K562 (cell line): Measurements from ENCODE around the gene KRTAP4-6.

Experiments
- BACH1 ChIP-seq: fragments of 200-800 bp; sonication (Bioruptor generic); IDR thresholded peaks from 2 replicates; pipeline ENCODE4 v1.6.1; 2016; ENCODE audit warnings: missing genetic modification characterization, missing compliant biosample characterization
- CTCF ChIP-seq, 3 experiments: IDR thresholded peaks in 2 of 3; conservative IDR thresholded peaks in 1 of 3; 2 replicates each; pipeline ENCODE4 v1.5.1; 2011 to 2012; ENCODE audit warnings: low read length in 3 of 3, mild to moderate bottlenecking in 3 of 3, control low read depth in 2 of 3, improper control_type of control experiment in 1 of 3, inconsistent platforms in 1 of 3, low read depth in 1 of 3, mixed read lengths in 1 of 3, moderate library complexity in 1 of 3; ENCODE audit not compliant: insufficient read depth in 2 of 3
- EZH2 ChIP-seq: IDR thresholded peaks from 2 replicates; pipeline ENCODE4 v1.6.1; 2012; ENCODE audit warnings: low read depth, mild to moderate bottlenecking, inconsistent platforms, low read length, borderline replicate concordance
- GABPA ChIP-seq: fragments of 200-800 bp; sonication (Bioruptor generic); conservative IDR thresholded peaks from 2 replicates; pipeline ENCODE4 v1.6.1; 2016; ENCODE audit warnings: low read depth, missing genetic modification characterization, missing compliant biosample characterization
- IRF1 ChIP-seq: sonication (generic); formaldehyde crosslinking; IDR thresholded peaks from 2 replicates; pipeline ENCODE4 v1.8.0; 2022; ENCODE audit warnings: missing genetic modification reagents, mild to moderate bottlenecking, borderline replicate concordance
- IRF2 ChIP-seq: sonication (generic); formaldehyde crosslinking; IDR thresholded peaks from 2 replicates; pipeline ENCODE4 v1.8.1; 2022; ENCODE audit warnings: mild to moderate bottlenecking, missing genetic modification reagents
- MAFK ChIP-seq: IDR thresholded peaks from 2 replicates; pipeline ENCODE4 v1.6.1; 2011; ENCODE audit warnings: low read length, improper control_type of control experiment
- NFIC ChIP-seq: fragments of 450-650 bp; IDR thresholded peaks from 2 replicates; pipeline ENCODE4 v1.6.1; 2017; ENCODE audit warnings: mild to moderate bottlenecking, inconsistent platforms
- SMAD1 ChIP-seq: fragments of 150-350 bp; IDR thresholded peaks from 2 replicates; pipeline ENCODE4 v1.6.1; 2014; ENCODE audit warnings: low read length, low read depth; ENCODE audit not compliant: partially characterized antibody
- STAT6 ChIP-seq: sonication (generic); formaldehyde crosslinking; IDR thresholded peaks from 2 replicates; pipeline ENCODE4 v1.8.1; 2023; ENCODE audit warnings: mild to moderate bottlenecking, missing genetic modification reagents
- TGIF2 ChIP-seq: sonication (generic); formaldehyde crosslinking; IDR thresholded peaks from 2 replicates; pipeline ENCODE4 v1.8.1; 2022; ENCODE audit warnings: mild to moderate bottlenecking, missing genetic modification reagents, moderate library complexity
- ZBTB17 ChIP-seq: fragments of 450-650 bp; formaldehyde crosslinking; IDR thresholded peaks from 2 replicates; pipeline ENCODE4 v1.4.0; 2020; ENCODE audit warnings: mild to moderate bottlenecking
- ZBTB33 ChIP-seq: sonication (generic); formaldehyde crosslinking; IDR thresholded peaks from 2 replicates; pipeline ENCODE4 v1.8.1; 2023; ENCODE audit warnings: mild to moderate bottlenecking, missing genetic modification reagents
- ZBTB7A ChIP-seq: IDR thresholded peaks from 2 replicates; pipeline ENCODE4 v1.6.1; 2011; ENCODE audit warnings: low read depth, mild to moderate bottlenecking, low read length, moderate library complexity, borderline replicate concordance; ENCODE audit not compliant: control insufficient read depth

- TF ChIP-seq STAT6 (CRISPR knock-in tag) (no peak), ZBTB7A (no peak), EZH2 (no peak), NFIC (no peak), CTCF (IDR thresholded peaks at IDR 0.05 in 2 of 3, conservative IDR thresholded peaks at IDR 0.05 in 1 of 3; ENCODE audit: insufficient read depth in 2 of 3, low read depth in 1 of 3, low read length in 3 of 3) (no peak), IRF1 (CRISPR knock-in tag) (no peak), IRF2 (no peak), TGIF2 (no peak), MAFK (no peak), SMAD1 (no peak), ZBTB33 (CRISPR knock-in tag) (no peak), BACH1 (tag) (no peak), GABPA (tag) (no peak), ZBTB17 (CRISPR knock-in tag) (no peak)
These were observed 41.9 kb downstream of the KRTAP4-6 start for GRCh38 chr17:41098481-41098880.
